NB4 (cell line): ENCODE data around the gene RASGRP3.

ENCODE experiments used
- DNase-seq: peaks from one replicate; pipeline ENCODE4 v3.0.0; 2010; ENCODE audit warnings: low read depth
- H3K4me3 ChIP-seq: one replicate; pipeline ENCODE4 v1.5.1; 2011; ENCODE audit warnings: mild to moderate bottlenecking, low read depth, low read length, moderate library complexity
- MYC ChIP-seq: IDR thresholded peaks from 2 replicates; pipeline ENCODE4 v1.6.1; 2011; ENCODE audit warnings: low read depth, low read length
- POLR2A ChIP-seq: IDR thresholded peaks from 2 replicates; pipeline ENCODE4 v1.6.1; 2011; ENCODE audit warnings: mild to moderate bottlenecking; ENCODE audit not compliant: insufficient read length; ENCODE audit errors: extremely low read depth
- TF ChIP-seq, protein P1 (sequence below): IDR thresholded peaks from one replicate; pipeline ENCODE4 v1.5.1; 2012; ENCODE audit warnings: low read depth, low read length
- TF ChIP-seq, protein P2 (sequence below): IDR thresholded peaks from 2 replicates; pipeline ENCODE4 v1.6.1; 2011; ENCODE audit warnings: low read depth, low read length

Gene RASGRP3

DNA sequence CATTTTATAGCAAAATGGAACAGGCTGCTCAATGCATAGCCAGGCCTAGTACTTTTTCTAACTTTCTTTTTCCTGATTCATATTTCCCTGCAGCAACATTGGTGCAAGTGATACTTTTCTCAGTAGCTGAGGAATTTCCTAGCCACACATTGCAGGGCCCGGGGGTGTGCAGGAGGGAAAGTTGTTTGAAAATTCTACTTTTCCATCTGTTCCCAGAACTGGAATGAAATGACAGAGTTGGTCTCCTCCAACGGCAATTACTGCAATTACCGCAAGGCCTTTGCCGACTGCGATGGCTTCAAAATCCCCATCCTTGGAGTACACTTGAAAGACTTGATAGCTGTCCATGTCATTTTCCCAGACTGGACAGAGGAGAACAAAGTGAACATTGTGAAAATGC lies 50.5 kb downstream of the RASGRP3 start:
- no peak overlapping the region for H3K4me3 ChIP-seq
- TF ChIP-seq MYC = no peak
- TF ChIP-seq, protein P1, sequence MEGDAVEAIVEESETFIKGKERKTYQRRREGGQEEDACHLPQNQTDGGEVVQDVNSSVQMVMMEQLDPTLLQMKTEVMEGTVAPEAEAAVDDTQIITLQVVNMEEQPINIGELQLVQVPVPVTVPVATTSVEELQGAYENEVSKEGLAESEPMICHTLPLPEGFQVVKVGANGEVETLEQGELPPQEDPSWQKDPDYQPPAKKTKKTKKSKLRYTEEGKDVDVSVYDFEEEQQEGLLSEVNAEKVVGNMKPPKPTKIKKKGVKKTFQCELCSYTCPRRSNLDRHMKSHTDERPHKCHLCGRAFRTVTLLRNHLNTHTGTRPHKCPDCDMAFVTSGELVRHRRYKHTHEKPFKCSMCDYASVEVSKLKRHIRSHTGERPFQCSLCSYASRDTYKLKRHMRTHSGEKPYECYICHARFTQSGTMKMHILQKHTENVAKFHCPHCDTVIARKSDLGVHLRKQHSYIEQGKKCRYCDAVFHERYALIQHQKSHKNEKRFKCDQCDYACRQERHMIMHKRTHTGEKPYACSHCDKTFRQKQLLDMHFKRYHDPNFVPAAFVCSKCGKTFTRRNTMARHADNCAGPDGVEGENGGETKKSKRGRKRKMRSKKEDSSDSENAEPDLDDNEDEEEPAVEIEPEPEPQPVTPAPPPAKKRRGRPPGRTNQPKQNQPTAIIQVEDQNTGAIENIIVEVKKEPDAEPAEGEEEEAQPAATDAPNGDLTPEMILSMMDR = no peak
- no peak for TF ChIP-seq POLR2A
- TF ChIP-seq, protein P2, sequence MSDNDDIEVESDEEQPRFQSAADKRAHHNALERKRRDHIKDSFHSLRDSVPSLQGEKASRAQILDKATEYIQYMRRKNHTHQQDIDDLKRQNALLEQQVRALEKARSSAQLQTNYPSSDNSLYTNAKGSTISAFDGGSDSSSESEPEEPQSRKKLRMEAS = no peak
- no peak for DNase-seq

DNA sequence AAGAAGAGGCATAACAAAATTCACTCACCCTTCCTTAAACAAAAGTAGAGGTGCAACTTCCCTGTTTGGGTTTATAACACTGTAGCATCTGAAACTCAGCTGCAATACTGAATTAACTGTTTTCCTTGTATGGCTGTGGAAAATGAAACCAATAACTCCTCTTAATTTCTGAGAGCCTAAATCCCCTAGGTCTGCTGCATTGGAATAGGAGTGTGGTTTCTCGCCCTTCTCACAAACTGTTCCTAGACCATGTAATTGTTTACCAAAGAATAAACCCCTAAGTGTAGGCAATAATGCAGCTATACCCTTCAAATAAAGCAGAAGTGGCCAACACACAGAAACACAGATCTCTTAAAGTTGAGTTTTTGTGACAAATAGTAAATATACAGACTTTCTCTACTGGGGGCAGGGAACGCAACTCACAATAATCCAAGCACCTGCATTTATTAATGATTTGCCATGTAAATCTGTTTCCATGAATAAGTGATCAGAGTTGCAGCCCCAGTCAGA lies 52.0 kb downstream of the RASGRP3 start:
- TF ChIP-seq POLR2A (no peak), MYC (no peak)
- TF ChIP-seq, protein P1 = no peak
- TF ChIP-seq, protein P2 = no peak

DNA sequence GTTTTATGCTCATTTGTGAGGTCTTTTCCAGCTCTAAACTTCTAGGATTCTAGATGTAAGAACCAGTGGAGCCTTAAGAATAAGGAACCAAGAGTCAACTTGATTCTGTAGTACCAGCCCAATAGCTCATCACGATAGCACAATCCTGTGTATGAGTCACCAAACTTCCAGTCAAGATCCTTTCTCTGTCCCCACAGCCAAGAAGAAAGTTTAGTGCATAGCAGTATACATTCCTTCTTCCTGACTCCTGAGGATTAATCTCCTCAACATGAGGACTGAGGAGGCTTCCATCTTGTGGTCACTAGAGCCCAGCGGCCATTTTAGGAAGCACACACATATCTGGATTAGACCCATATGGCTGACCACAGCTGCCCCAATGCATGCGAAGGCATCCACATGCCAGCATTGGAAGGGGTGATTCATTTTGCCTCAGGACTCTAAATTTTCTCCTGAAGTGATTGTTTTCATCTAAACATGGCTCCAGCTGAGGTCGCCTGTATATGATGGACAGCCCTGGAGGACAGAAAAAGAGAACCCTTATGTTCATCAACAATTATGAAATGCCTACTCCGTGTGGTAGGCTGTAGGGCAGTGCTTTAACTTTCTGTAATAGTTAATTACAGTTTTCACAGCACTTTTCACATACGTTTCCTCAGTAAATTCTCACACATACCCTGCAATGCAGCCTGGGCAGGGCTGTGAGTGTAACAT lies 53.5 kb downstream of the RASGRP3 start:
- DNase-seq = peak; percentile 12

More for the DNA sequence above, 52.0 kb downstream of the RASGRP3 start:
- DNase-seq = peak; percentile 30
- no peak overlapping the region for H3K4me3 ChIP-seq

DNA sequence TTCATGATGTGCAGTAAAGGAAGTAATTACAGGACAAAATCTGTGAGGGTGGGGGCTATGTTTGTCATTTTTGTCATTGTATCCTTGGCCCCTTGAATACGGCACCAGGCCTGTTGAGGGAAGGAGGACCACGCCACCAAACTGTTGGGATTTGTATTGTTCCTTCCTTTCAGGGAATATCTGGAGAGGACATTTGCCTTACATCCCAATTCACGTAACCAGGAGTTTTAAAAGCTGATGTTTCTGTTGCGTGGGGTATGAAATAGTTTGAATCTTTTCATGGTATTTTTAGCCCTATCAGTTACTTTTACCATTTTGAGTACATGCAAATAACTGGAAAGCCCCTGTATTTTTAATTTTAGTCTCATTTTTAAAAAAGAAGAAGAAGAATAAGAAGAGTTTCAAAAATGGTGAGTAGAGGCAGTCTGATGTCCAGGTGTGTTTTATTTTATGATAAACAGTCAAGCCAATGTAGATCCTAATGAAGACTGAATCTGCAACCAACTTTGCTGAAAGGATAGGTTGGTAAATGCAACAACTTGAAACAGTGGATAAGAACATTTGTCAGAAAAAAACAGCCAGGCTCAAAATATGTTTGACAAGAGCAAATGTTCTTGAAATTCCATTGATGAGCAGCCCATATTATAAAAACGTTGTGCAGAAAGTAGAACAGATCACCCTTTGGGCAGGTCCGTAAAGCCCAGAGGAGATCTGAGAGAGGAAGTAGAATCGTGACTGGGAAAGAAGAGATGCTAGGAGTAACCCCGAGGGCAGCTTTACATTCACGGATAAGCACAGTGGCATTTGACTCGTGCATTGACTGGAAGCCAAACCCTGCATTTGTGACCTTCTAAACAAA lies 54.5 kb downstream of the RASGRP3 start:
- no peak overlapping the region for H3K4me3 ChIP-seq
- TF ChIP-seq, protein P2 = no peak
- TF ChIP-seq MYC (no peak), POLR2A (no peak)
- TF ChIP-seq, protein P1 = no peak
- DNase-seq = no peak

More for the DNA sequence above, 53.5 kb downstream of the RASGRP3 start:
- no peak overlapping the region for H3K4me3 ChIP-seq
- TF ChIP-seq, protein P2 = no peak
- TF ChIP-seq MYC = no peak
- TF ChIP-seq, protein P1 = no peak
- TF ChIP-seq POLR2A = no peak

DNA sequence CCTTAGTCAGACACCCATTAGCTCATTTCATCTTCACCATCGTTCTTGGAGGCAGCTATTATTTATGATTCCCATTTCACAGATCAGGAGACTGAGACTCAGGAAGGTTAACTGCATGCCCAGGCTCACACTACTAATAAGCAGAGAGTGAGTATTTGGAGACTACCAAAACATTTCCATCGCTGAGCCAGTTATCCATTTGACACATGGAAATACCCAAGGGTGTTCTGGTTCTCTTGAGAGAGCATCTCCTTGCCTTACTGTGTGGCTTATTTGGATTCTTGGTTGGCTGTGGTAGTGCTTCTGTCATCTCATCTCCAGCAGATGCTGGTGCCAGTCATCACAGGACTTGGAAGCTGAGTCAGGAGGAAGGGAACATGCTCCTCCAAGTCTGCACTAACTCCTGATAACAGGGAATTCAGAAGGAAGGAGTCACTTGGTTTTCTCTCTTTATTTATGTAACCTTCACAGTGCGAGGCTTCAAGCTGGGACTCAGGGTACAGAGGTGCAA lies 55.2 kb downstream of the RASGRP3 start:
- TF ChIP-seq, protein P1 = no peak
- TF ChIP-seq, protein P2 = no peak
- no peak for TF ChIP-seq POLR2A
- TF ChIP-seq MYC = no peak
- no peak overlapping the region for H3K4me3 ChIP-seq
- DNase-seq = no peak
